Measurements from ENCODE around the gene RPS29.
"Not testable (repeated sequence)": the region's sequence is repeated elsewhere in the genome, so short reads cannot be mapped to it uniquely, and the experiment has no call there.

Gene RPS29
- total RNA-seq: 830 to 883 reads per million in 2 donors

DNA sequence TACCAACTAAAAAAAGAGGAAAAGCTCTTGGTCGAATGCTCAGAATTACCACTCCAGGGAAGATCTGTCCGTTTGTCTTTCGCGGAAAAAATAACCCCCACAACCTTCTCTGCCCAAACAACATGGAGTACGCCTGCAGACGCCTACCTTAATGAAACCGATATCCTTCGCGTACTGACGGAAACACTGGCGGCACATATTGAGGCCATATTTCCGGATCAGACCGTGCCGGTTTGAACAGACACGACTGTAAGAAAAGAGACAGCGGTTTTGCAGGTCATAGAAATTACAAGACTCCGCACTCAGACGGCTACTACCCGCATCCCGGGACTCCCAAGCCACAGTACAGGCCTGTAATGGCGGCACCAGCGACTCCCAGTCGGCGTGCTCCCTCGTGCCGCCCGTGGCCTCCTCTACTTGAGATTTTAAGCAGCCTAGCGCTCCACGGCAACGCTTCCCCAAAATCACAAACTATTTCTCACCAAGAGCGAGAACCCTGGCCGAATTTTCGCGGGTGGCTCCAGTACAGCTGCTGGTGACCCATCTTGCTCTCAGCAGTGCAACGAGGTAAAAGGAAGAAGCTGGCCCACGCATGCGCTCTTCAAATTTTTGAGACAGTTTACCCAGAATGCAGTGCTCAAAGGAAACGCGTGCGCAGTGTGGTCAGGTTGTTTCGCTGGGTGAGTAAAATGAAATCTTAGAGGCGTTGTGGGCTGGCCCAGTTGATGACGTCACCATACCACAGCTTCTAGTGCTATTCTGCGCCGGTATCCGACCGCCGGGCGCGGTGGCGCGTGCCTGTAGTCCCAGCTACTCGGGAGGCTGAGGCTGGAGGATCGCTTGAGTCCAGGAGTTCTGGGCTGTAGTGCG lies at the start of gene RPS29:
Gene RPS29 (minus strand): TSS at position 578 of the 870 bp plus-strand sequence. CDS start 34 bp downstream, at position 544.
- DNase-seq: peak; percentile 94

DNA sequence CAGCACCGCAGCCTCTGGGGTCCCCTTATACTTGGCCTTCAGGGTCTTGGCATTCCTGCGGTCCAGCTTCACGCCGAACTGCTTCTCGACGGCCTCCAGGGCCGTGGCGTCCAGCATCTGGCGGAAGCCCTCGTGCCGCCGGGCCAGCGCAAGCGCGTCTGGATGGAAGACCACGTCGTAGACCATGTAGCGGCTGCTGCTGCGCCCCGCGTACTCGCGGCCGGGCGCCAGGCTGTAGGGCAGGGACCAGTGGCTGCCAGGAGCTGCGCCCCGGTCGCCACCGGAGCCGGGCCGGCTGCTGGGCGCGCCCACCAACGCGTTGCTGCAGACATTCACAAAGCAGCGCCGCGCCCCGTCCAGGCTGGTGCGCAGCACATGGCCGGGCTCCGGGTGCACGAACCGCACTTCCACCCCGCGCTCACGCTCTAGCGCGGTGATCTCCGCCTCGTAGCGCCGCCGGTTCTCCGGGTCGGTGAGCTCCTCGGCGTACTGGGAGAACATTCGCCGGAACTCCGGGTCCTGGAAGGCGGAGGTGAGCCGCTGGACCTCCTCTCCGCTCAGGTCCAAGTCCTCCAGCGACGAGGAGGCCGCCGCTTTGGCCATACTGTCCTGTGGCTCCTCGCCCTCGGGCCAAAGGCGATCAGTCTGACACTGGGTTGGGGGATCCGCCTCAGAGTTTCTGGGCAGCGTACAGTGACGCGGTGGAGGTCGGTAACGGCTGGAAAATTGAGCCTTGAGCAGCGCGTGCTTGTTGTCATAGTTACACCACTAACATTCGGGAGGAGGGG lies 48.6 kb upstream of the RPS29 start, which contains the start of gene DNAAF2:
Gene DNAAF2 (minus strand): TSS at position 698 of the 788 bp plus-strand sequence. CDS start 95 bp downstream, at position 603.
- peak; percentile 58 for DNase-seq

DNA sequence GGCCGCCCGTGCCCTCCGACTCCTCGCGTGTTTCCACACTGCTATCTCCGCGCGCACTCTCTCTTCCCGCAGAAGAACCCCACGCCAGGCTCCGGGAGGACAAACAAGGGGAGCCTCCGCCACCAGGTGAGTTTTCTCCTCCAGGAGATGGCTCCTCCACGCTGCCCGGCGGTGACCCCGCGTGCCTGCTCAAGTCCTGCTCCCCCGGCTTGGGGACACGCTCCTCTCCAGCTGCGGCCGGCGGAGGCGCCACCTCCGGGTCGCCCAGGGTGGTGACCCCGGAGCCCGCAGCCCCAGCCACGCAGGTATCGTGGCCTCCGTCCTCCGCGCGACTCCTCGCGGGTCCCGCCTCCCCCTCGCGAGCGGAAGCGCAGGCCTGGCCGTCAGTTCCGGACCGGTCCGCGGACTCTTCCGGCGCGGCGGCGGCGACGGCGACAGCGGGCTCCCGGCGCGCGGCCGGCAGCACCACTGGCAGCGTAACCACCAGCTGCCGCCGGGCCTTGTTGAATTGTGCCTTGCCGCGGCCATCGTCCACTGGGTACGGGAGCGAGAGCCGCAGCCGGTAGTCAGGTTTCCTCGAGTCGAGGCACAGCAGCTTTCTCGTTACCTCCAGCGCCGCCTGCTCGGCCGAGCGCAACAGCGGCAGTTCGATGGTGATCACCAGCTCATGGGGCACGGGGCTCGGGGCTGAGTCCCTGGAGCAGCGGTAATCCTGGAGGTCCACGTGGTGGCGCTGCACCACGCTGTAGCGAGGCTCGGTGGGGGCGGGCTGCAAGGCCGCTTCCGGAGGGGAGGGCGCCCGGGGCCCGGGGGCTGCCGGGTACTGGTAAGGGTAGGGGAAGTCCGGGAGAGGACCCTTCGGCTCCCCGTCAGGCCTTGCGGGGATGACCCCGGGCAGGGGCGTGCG lies 47.7 kb upstream of the RPS29 start:
- DNase-seq: peak; percentile 88

DNA sequence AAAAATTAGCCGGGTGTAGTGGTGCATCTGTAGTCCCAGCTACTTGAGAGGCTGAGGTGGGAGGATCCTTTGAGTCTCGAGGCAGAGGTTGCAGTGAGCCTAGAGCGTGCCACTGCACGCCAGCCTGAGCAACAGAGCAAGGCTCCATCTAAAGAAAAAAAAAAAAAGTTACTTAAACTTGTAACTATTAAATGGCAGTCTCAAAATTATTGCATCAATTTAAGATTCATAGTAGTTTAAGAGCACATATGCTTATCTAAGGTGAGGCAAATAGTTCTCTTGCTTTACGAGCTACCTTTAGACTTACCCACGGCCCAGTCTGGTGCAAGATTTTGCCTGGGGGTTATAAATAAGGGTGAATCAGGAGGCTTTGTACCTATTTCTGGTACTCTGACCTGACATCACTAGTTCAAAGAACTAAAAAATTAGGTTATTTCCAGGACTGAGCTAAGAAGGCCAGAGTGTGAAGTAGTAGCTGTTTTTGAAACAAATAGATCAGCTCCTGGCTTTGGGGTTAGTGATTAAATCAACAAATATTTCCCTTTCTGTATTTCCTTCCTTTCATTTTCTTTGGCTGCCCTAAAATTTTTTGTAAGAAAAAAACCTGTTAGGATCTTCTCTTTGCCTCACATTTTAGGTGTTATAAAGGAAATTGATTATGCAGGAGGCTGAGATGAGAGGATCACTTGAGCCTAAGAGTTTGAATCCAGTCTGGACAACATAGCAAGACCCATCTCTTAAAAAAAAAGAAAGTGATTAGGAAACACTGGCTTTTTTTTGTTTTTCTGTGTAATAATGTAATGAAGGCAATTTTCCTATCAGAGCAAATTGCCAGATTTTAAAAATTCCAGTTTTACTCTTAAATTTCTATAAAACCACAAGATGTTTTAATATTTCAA lies 38.0 kb upstream of the RPS29 start:
- DNase-seq: peak; percentile 23

DNA sequence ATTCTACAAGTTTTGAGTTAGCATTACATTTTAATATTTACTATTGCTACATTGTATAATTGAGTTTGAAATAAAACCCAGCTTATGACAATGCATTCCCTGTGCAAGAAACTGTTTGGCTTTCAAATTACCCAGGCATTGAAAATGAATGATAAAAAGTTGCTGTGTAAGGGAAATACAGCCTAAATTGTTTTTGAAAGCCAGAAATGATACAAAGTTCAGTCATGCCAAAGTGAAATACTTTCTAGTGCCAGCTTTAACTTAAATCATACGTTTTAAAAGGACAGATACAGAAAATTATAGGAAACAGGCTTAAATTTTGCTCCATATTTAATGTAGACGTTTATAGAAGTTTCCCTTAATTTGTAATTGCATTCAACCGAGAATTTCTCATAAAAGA lies 37.2 kb upstream of the RPS29 start:
- DNase-seq: no peak

DNA sequence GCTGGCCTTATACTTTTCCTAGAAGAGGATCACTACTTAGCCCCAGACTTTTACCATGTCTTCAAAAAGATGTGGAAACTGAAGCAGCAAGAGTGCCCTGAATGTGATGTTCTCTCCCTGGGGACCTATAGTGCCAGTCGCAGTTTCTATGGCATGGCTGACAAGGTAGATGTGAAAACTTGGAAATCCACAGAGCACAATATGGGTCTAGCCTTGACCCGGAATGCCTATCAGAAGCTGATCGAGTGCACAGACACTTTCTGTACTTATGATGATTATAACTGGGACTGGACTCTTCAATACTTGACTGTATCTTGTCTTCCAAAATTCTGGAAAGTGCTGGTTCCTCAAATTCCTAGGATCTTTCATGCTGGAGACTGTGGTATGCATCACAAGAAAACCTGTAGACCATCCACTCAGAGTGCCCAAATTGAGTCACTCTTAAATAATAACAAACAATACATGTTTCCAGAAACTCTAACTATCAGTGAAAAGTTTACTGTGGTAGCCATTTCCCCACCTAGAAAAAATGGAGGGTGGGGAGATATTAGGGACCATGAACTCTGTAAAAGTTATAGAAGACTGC lies 35.9 kb upstream of the RPS29 start:
- DNase-seq: no peak

DNA sequence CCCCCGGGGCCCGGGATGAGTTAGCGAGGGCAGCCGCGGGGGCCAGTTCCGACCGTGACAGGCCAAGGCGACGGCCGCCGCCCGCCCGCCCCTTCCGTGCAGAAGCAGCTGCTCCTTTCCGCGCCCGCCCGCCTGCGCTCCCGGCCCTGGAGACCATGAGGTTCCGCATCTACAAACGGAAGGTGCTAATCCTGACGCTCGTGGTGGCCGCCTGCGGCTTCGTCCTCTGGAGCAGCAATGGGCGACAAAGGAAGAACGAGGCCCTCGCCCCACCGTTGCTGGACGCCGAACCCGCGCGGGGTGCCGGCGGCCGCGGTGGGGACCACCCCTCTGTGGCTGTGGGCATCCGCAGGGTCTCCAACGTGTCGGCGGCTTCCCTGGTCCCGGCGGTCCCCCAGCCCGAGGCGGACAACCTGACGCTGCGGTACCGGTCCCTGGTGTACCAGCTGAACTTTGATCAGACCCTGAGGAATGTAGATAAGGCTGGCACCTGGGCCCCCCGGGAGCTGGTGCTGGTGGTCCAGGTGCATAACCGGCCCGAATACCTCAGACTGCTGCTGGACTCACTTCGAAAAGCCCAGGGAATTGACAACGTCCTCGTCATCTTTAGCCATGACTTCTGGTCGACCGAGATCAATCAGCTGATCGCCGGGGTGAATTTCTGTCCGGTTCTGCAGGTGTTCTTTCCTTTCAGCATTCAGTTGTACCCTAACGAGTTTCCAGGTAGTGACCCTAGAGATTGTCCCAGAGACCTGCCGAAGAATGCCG lies 35.1 kb upstream of the RPS29 start:
- DNase-seq: peak; percentile 48

DNA sequence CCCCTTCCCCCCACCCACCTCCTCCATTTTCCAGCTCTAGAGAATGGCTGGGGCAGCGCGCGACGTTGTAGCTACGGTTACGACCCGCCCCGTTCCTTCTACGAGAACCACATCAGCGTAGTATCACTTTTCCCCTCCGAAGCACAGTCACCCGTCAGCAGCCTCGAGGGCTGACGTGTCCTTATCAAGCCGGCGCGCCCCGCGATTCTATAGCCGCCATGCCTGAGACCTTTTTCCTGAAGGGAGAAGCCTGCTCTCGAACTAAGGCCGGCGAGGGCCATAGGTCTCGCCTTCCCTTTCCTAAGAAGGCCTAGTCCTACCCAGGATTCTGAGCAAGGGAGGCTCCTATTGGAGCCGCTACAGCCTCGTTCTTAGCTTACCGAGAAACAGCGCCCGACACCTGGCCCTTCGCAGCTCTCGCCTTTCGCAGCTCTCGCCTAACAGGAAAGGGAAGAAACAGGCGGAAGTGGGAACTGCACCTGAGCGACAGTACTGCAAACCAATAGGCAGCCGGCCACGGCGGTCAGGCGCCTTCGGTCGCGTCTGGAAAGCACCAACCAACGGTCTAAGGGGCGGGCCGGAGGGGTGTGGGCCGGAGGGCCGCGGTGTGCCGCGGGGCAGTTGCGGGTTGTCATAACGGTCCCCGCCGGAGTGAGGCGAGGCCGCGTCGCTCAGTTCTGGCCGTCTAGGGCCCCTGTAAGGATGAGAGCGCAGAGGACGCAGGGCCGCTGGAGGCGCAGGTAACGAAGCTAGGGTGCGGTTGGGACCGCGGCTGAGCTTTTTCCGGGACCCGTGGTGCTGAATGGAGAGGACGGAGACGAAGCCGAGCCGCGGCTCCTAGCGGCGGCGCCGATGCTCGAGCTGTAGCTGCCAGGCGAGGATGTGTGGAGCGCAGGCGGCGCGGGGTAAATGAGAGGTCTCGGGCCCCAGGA lies 34.3 kb upstream of the RPS29 start, which contains the start of the genes MGAT2 and RPL36AL:
Gene MGAT2 (plus strand): TSS at position 618 of the 932 bp plus-strand sequence. CDS start 470 bp downstream, outside the sequence.
Gene RPL36AL (minus strand): TSS at position 445 of the 932 bp plus-strand sequence. CDS start 1,522 bp downstream, outside the sequence.
- peak; percentile 86 for DNase-seq

DNA sequence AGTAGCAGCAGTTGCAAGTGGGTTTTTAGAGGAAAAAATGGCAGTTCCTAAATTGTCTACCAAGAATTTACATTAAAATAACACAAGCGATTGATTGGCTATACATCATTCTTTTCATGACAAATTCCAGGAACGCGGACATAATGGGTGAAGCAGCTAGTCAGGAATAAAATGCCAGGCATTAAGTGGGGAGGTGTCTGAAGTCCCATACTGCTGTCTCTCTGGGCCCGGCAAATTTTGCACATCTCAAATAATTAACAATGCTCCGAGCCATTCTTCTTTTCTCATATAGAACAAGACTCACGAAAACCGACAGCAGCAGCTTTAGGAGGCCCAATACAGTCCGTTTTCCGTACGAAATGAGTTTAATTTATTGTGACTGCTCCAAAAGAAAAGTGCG lies 33.5 kb upstream of the RPS29 start:
- DNase-seq: no peak

DNA sequence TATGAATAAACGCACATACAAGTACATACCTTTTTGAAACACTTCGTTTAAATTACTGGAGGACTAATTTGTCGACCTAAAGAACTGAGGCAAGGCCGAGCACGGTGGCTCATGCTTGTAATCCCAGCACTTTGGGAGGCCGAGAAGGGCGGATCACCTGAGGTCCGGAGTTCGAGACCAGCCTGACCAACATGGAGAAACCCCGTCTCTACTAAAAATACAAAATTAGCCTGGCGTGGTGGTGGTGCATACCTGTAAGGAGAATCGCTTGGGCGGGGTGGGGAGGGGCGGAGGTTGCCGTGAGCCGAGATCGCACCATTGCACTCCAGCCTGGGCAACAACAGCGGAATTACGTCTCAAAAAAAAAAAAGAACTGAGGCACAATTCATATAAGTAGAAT lies 33.1 kb upstream of the RPS29 start:
- DNase-seq: not testable (repeated sequence)

DNA sequence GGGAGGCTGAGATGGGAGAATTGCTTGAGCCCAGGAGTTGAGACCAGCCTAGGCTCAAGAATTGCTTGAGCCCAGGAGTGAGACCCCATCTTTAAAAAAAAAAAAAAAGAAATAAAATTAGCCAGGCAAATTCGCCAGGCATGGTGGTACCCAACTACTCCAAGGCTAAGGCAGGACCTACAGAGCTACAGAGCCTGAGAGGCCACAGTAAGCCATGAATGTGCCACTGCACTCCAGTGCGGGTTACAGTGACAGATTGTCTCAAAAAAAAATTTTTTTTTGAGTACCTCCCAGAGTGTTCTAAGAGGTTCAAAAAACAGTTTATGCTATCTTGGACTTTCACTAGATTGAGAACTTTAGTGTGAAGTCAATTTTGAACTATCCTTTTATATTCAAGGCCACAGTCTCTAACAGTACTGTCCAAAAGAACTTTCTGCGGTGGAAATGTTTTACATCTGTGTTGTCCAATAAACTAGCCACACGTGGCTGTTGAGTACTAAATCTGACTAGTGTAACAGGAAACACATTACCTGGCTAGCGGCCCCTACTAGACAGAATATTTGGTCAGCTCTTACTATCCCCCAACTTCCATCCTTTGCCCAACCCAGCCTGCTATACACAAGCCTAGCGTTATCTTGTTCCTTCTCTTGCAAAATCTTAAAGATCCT lies 31.8 kb upstream of the RPS29 start:
- no peak for DNase-seq

DNA sequence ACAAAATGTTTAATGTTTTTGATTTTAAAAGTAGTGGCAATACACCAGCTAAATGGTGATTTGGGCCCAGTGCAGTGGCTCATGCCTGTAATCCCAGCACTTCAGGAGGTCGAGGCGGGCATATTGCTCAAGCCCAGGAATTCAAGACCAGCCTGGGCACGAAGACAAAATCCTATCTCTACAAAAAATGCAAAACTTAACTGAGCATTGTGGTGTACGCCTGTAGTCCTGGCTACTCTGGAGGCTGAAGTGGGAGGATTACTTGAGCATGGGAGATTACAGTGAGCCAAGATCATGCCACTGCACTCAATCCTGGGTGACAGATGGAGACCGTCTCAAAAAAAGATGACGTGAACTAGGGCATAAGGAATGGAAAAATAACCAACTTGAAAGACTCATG lies 29.6 kb upstream of the RPS29 start:
- no peak for DNase-seq

DNA sequence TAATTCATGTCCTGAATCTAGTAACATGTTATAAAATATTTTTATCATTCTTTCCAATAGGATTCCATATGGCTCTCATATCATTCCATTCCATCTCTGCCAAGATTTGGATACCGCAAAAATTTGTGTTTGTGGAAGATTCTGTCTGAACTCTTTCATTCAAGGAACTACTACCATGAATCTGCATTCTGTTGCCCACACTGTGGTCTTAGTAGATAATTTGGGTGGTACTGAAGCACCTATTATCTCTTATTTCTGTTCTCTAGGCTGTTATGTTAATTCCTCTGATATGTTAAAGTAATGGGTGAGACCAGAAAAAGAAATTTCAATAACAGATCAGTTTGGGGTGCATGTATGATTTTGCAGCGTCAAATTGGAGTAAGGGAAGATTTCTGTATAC lies 28.0 kb upstream of the RPS29 start:
- DNase-seq: no peak

DNA sequence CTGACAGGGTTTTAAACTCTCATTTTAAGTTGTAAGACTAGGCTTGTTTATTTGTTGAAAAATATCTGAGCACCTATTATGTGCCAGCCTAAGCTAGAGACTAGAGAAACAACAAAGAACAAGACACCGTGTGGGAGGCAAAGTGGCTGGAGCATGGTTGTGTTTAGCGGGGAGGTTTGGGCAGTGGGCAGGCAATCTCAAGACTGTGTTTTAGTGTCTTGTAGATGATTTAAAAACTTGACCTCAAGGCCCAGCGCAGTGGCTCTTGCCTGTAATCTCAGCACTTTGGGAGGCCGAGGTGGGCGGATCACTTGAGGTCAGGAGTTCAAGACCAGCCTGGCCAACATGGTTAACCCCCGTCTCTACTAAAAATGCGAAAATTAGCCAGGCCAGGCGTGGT lies 26.5 kb upstream of the RPS29 start:
- DNase-seq: no peak

DNA sequence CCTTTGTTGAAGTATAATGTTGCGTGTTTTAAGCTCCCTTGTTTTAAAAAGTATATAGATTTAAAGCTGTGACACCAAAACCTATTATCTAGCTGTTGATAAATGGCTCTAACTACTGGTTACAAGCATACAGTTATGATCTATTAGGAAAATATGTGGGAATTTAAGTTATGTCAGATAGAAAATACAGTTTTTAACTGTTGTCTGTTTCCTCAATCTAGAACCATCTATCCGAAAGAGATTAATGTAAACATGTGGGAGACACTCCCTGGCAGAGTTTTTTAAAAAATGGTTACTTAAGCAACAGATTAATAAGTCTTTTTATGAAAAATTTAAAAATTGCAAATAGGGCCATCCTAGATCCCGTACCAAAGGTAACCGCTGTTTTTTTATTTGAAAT lies 26.1 kb upstream of the RPS29 start:
- DNase-seq: no peak

DNA sequence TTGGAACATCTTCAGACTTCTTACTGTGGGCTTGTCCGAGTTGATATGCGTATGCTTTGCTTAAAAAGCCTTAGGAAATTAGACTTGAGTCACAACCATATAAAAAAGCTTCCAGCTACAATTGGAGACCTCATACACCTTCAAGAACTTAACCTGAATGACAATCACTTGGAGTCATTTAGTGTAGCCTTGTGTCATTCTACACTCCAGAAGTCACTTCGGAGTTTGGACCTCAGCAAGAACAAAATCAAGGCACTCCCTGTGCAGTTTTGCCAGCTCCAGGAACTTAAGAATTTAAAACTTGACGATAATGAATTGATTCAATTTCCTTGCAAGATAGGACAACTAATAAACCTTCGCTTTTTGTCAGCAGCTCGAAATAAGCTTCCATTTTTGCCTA lies 21.4 kb upstream of the RPS29 start:
- DNase-seq: no peak

DNA sequence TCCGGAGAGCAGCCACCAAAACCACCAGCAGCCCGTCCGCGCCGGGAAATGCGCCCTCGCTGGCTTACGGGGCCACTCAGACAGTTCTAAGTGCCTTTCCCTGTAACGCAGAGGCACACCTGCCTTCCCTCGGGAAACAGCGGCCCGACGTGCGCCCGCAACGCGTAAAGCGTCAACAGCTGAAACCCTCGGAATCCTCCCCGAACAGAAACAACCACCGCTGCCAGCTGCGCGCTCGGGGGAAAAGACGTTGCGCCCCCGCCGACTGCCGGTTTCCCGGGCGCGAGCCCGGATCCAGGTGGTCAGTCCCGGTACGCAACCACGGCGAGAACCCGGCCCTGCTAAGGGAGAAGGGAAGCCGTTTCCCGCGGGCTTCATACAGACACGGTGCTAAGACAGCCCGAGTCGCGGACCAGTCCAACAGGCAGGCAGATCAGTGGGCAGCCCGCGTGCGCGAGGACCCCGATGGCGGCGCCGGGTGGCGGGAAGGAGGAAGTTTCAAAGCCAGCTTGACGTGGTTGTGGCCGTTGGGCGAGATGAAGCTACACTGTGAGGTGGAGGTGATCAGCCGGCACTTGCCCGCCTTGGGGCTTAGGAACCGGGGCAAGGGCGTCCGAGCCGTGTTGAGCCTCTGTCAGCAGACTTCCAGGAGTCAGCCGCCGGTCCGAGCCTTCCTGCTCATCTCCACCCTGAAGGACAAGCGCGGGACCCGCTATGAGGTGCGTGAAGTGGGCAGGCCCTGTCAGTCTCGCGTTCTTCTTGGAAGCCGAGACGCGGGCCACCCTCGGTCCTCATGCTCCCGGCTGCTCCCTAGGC lies 12.5 kb upstream of the RPS29 start, which contains the start of gene LRR1:
Gene LRR1 (plus strand): TSS at position 456 of the 816 bp plus-strand sequence. CDS start 81 bp downstream, at position 537.
- DNase-seq: peak; percentile 80
